Measurements from ENCODE around the gene CD151.

DNA sequence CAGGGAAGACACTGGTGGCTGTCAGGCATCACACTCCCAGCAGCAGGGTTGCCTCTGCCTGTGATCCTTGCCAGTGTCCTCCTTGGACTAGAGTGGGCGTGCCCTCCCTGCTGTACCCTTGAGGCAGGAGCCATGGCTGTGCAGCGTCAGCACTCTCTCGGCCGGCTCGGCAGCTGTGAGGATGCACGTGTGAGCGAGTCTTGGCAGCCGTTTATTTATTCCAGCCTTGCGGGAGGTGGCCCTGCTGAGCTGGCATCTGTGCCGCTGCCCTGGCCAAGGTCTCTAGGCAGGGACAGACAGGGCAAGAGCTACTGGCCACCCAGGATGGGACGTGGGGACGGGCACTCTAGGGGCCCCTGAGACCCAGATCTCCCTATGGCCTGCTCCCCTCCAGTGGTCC is 43.8 kb downstream of the CD151 start:
- TF ChIP-seq, protein P1, sequence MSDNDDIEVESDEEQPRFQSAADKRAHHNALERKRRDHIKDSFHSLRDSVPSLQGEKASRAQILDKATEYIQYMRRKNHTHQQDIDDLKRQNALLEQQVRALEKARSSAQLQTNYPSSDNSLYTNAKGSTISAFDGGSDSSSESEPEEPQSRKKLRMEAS (CRISPR knock-in tag; IDR thresholded peaks at IDR 0.05), result no peak
- TF ChIP-seq SP1 (CRISPR knock-in tag; conservative IDR thresholded peaks at IDR 0.05), result no peak
- TF ChIP-seq ZNF138 (CRISPR knock-in tag; conservative IDR thresholded peaks at IDR 0.05), result no peak
- TF ChIP-seq HMGA2 (CRISPR knock-in tag; IDR thresholded peaks at IDR 0.05), result no peak
- TF ChIP-seq, protein P2, sequence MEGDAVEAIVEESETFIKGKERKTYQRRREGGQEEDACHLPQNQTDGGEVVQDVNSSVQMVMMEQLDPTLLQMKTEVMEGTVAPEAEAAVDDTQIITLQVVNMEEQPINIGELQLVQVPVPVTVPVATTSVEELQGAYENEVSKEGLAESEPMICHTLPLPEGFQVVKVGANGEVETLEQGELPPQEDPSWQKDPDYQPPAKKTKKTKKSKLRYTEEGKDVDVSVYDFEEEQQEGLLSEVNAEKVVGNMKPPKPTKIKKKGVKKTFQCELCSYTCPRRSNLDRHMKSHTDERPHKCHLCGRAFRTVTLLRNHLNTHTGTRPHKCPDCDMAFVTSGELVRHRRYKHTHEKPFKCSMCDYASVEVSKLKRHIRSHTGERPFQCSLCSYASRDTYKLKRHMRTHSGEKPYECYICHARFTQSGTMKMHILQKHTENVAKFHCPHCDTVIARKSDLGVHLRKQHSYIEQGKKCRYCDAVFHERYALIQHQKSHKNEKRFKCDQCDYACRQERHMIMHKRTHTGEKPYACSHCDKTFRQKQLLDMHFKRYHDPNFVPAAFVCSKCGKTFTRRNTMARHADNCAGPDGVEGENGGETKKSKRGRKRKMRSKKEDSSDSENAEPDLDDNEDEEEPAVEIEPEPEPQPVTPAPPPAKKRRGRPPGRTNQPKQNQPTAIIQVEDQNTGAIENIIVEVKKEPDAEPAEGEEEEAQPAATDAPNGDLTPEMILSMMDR (IDR thresholded peaks at IDR 0.05), result no peak
- no peak for TF ChIP-seq NFATC4 (CRISPR knock-in tag; IDR thresholded peaks at IDR 0.05)
- TF ChIP-seq TEAD4 (CRISPR knock-in tag; IDR thresholded peaks at IDR 0.05), result no peak
- TF ChIP-seq, protein P3, sequence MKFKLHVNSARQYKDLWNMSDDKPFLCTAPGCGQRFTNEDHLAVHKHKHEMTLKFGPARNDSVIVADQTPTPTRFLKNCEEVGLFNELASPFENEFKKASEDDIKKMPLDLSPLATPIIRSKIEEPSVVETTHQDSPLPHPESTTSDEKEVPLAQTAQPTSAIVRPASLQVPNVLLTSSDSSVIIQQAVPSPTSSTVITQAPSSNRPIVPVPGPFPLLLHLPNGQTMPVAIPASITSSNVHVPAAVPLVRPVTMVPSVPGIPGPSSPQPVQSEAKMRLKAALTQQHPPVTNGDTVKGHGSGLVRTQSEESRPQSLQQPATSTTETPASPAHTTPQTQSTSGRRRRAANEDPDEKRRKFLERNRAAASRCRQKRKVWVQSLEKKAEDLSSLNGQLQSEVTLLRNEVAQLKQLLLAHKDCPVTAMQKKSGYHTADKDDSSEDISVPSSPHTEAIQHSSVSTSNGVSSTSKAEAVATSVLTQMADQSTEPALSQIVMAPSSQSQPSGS (CRISPR knock-in tag; IDR thresholded peaks at IDR 0.05; ENCODE audit: borderline replicate concordance, low read depth), result no peak
- TF ChIP-seq MXD4 (CRISPR knock-in tag; IDR thresholded peaks at IDR 0.05; ENCODE audit: borderline replicate concordance), result no peak
- TF ChIP-seq CREB1 (CRISPR knock-in tag; IDR thresholded peaks at IDR 0.05), result no peak

Measured in WTC11 (cell line).